HG03460 (cell line): Measurements from ENCODE around the gene WAS.
A peak's percentile ranks its signal among the peaks of the same experiment; 100 is the strongest.

Experiments used
- ATAC-seq: cut with Tn5 transposase; IDR thresholded peaks from one replicate; pipeline ENCODE4 v1.9.1; 2021; ENCODE audit not compliant: unreplicated experiment

The WAS gene

GRCh38 chrX:48711162-48711928 lies 27.7 kb downstream of the WAS start:
- ATAC-seq = no peak

- no peak for ATAC-seq
These were observed 28.4 kb downstream of the WAS start for GRCh38 chrX:48711929-48712505.

- no peak for ATAC-seq
These were observed 30.2 kb downstream of the WAS start for GRCh38 chrX:48713847-48714246.

- no peak for ATAC-seq
These were observed 31.0 kb downstream of the WAS start for GRCh38 chrX:48714573-48714972.

- no peak for ATAC-seq
These were observed 31.5 kb downstream of the WAS start for GRCh38 chrX:48715072-48715471.

- no peak for ATAC-seq
These were observed 32.4 kb downstream of the WAS start for GRCh38 chrX:48715876-48716502.

GRCh38 chrX:48719958-48720357 lies 36.4 kb downstream of the WAS start:
- ATAC-seq = no peak

GRCh38 chrX:48720577-48721250 lies 37.1 kb downstream of the WAS start:
- ATAC-seq = no peak

GRCh38 chrX:48721916-48722315 lies 38.3 kb downstream of the WAS start:
- no peak for ATAC-seq

- no peak for ATAC-seq
These were observed 43.0 kb downstream of the WAS start for GRCh38 chrX:48726596-48726995.

- ATAC-seq = no peak
These were observed 45.1 kb downstream of the WAS start for GRCh38 chrX:48728653-48729052.

- ATAC-seq = no peak
These were observed 52.7 kb downstream of the WAS start for GRCh38 chrX:48736303-48736702.

- ATAC-seq = no peak
These were observed 53.2 kb downstream of the WAS start for GRCh38 chrX:48736878-48737212.

- peak; percentile 99 for ATAC-seq
These were observed 53.8 kb downstream of the WAS start for GRCh38 chrX:48737213-48737938.

- ATAC-seq = no peak
These were observed 54.3 kb downstream of the WAS start for GRCh38 chrX:48737940-48738339.
